Measurements from ENCODE around the gene AP4S1.

DNA sequence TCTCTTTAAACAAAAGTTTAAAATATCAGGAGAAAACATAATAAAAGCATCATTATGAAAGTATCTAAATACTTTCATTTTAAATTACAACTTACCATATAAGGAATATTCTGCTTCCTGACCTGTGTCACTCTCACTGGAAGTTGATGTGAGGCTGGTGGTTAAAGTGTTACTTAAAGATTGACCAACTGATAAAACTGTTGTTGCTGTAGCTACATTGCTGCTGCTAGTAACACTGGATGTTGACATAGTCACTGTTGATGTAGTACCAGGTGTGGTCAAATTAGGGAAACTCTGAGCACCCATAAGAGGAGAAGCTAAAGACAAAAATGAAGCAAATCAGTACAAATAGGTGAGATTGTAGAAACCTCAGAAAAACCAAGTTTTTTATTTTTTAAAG is 102.2 kb downstream of the AP4S1 start:
- TF ChIP-seq EZH2phosphoT487 (IDR thresholded peaks at IDR 0.05; ENCODE audit: borderline replicate concordance) = no peak
- TF ChIP-seq, protein P1, sequence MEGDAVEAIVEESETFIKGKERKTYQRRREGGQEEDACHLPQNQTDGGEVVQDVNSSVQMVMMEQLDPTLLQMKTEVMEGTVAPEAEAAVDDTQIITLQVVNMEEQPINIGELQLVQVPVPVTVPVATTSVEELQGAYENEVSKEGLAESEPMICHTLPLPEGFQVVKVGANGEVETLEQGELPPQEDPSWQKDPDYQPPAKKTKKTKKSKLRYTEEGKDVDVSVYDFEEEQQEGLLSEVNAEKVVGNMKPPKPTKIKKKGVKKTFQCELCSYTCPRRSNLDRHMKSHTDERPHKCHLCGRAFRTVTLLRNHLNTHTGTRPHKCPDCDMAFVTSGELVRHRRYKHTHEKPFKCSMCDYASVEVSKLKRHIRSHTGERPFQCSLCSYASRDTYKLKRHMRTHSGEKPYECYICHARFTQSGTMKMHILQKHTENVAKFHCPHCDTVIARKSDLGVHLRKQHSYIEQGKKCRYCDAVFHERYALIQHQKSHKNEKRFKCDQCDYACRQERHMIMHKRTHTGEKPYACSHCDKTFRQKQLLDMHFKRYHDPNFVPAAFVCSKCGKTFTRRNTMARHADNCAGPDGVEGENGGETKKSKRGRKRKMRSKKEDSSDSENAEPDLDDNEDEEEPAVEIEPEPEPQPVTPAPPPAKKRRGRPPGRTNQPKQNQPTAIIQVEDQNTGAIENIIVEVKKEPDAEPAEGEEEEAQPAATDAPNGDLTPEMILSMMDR (conservative IDR thresholded peaks at IDR 0.05; ENCODE audit: low read length) = no peak

All from Loucy (cell line).